ENCODE results near the gene DENND1B.

Gene DENND1B

GRCh38 chr1:197733324-197733723, 42.0 kb downstream of the DENND1B start:
- H3K27ac ChIP-seq = no peak overlapping the region
- CTCF ChIA-PET = interaction anchor here (0.7 kb wide), 1 partner anchor 11 kb away, joined by 3 read pairs; no protein-coding TSS in a partner anchor
- TF ChIP-seq CTCF (conservative IDR thresholded peaks at IDR 0.05; ENCODE audit: low read depth) = no peak
- POLR2A ChIA-PET (ENCODE audit: low non-redundant PET) = no interaction called here
- no peak for DNase-seq (ENCODE audit: low spot score)

DNA sequence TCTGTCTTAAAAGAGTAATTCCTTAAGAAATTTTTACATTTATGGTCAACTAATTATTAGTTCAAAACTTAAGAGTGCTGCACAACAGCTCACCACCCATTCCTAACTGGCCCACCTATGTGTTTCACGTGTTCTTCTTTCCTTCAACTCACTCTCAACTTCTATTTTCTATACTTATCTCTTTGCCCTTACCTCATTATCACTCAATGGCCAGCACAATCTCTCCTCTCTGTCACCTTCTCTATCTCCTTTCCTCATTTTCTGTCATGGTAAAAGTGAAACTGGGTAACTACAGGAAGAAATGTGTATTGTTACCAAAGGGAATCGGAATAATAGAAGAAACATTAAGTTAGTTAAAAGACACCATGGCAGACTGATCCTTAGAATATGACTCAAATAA, 43.1 kb downstream of the DENND1B start:
- no peak for DNase-seq (ENCODE audit: low spot score)
- H3K27ac ChIP-seq = no peak overlapping the region
- CTCF ChIA-PET = no interaction called here
- TF ChIP-seq CTCF (conservative IDR thresholded peaks at IDR 0.05; ENCODE audit: low read depth) = no peak
- POLR2A ChIA-PET (ENCODE audit: low non-redundant PET) = no interaction called here

- H3K27ac ChIP-seq = no peak overlapping the region
- no peak for TF ChIP-seq CTCF (conservative IDR thresholded peaks at IDR 0.05; ENCODE audit: low read depth)
- no peak for DNase-seq (ENCODE audit: low spot score)
- ChIA-PET POLR2A (ENCODE audit: low non-redundant PET) (no interaction called here), CTCF (no interaction called here)
Measured at GRCh38 chr1:197731449-197731848, 43.8 kb downstream of the DENND1B start.

DNA sequence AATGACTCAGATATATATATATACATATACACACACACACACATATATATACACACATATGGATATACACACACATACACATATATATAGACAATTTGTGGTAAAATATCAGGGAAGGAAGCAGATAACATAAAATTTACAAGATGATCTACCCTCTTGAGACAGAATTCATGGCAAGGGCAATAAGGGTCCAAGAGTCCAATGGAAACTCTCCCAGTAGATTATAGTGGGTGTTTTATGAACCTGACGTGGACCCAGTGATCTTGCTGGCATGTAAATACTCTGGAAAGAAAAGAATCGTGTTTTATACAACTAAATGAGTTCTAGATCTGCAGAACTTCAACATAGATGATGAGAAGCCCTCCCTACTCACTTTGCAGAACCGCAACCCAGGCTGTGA, 49.3 kb downstream of the DENND1B start:
- DNase-seq (ENCODE audit: low spot score) = no peak
- TF ChIP-seq CTCF (conservative IDR thresholded peaks at IDR 0.05; ENCODE audit: low read depth) = no peak
- POLR2A ChIA-PET (ENCODE audit: low non-redundant PET) = no interaction called here
- CTCF ChIA-PET = no interaction called here
- H3K27ac ChIP-seq = no peak overlapping the region

- ChIA-PET CTCF (interaction anchor here (0.5 to 0.7 kb wide), 2 partner anchors 8 to 962 kb away, joined by 3 read pairs; no protein-coding TSS in a partner anchor), POLR2A (ENCODE audit: low non-redundant PET) (no interaction called here)
- no peak overlapping the region for H3K27ac ChIP-seq
- no peak for DNase-seq (ENCODE audit: low spot score)
- no peak for TF ChIP-seq CTCF (conservative IDR thresholded peaks at IDR 0.05; ENCODE audit: low read depth)
Measured at GRCh38 chr1:197725044-197725443, 50.2 kb downstream of the DENND1B start.

DNA sequence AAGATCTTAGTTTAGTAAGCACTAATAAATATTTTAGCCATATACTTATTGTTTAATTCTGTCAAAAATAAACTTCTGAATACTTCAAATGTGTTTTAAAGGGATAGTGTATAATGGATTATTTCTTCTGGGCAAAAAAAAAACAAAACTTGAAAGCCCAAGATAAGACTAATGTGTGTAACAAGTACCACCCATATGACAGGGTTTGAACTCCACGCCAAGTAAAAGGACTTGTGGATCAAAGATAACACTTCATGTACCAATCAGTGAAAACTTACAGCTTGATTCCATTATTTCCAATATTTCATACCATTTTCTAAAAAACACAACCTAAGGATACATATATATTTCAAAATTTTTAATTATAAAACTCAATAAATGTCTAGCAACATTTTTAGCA, 59.5 kb downstream of the DENND1B start:
- ChIA-PET CTCF (no interaction called here), POLR2A (ENCODE audit: low non-redundant PET) (no interaction called here)
- no peak overlapping the region for H3K27ac ChIP-seq
- no peak for TF ChIP-seq CTCF (conservative IDR thresholded peaks at IDR 0.05; ENCODE audit: low read depth)
- no peak for DNase-seq (ENCODE audit: low spot score)

DNA sequence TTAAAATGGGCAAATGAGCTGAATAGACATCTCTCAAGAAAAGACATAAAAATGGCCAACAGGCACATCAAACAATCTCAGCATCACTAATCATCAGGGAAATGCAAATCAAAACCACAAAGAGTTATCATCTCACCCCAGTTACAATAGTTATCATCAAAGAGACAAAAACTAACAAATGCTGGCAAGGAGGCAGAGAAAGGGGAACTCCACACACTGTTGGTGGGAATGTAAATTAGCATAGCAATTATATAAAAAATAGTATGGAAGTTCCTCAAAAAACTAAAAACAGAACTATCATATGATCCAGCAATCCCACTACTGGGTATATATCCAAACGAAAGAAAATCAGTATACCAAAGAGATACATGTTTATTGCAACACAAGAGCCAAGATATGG, 68.7 kb downstream of the DENND1B start:
- no peak for TF ChIP-seq CTCF (conservative IDR thresholded peaks at IDR 0.05; ENCODE audit: low read depth)
- ChIA-PET POLR2A (ENCODE audit: low non-redundant PET) (no interaction called here), CTCF (interaction anchor here (0.6 to 0.8 kb wide), 3 partner anchors 14 to 370 kb away, joined by 3 read pairs; no protein-coding TSS in a partner anchor)
- no peak overlapping the region for H3K27ac ChIP-seq
- no peak for DNase-seq (ENCODE audit: low spot score)

Measured in RWPE1 (cell line).